ENCODE measurements around the gene WDR38.

The WDR38 gene

GRCh38 chr9:124859803-124860581, 6.7 kb downstream of the WDR38 start:
- DNase-seq = no peak

- DNase-seq = no peak
Observed at GRCh38 chr9:124860582-124861341, 7.5 kb downstream of the WDR38 start.

- DNase-seq = peak; percentile 62
Observed at GRCh38 chr9:124861342-124862229, 8.3 kb downstream of the WDR38 start, which contains the start of the genes ARPC5L and RPL35. Gene ARPC5L, plus strand, starts transcription at chr9:124862130. Its CDS starts 7,161 bp downstream, at chr9:124869291. Gene RPL35, minus strand, starts transcription at chr9:124861957. Its CDS starts 45 bp downstream, at chr9:124861912.

DNA sequence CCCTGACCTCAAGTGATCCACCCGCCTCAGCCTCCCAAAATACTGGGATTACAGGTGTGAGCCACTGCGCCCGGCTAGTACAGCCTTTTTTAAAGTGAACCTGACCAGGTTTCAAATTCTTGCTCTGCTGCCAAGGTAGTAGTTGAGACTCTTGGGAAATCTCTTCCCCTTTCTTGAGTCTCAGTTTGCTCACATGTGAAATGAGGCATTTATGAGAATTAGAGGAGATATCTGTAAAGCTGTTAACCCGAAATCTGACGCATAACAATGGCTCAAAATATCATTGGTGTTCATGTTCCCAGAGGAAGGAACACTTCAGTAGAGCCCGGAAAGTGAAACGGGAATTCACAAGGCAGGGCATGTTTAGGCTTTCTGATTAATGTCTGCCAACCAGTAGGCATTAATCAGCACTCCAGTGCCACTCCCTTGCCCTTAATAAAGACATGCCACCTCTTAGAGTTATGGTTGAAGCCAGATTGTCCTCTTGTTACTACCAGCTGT, 10.2 kb downstream of the WDR38 start:
- no peak for DNase-seq

DNA sequence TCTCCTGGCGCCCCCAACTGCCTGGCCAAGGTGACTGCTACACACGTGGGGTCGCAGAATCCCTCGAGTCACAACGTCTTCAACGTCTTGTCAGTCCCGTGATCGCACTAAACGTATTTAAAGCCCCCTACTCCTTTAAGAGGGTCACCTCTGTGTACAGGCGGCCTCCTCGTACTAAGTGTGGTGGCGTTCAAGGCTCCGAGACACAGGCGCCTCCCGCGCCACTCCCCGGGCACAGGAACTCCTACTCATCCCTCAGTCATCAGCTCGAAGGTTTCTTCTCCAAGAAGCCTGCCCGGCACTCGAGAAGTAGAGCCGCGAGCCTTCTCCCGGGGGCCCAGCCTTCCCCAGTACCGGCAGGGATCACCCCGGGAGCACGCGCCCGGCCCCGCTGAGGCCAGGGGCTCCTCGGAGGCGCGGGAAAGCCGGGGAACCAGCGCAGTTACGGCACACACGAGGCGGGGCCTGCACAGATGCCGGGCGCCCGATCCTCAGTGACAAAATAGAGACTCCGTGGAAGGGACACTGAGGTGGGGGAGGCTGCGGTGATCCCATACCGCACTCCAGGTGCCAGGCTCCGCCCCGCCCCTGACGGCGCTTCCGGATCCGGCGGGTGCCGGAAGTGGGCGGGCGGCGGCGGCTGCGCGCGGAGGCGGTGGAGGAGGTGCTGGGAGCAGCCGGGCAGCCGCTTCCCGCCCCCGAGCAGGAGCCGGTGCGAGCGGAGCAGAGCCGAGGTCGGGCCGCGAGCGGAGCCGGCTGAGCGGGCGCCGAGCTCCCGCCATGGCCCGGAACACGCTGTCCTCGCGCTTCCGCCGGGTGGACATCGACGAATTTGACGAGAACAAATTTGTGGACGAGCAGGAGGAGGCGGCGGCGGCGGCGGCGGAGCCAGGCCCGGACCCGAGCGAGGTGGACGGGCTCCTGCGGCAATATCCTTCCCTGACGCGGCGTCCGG, 15.5 kb downstream of the WDR38 start:
- DNase-seq = peak; percentile 35

GRCh38 chr9:124869466-124869985, 16.3 kb downstream of the WDR38 start:
- DNase-seq = no peak

- DNase-seq = no peak
Observed at GRCh38 chr9:124869986-124870560, 16.8 kb downstream of the WDR38 start.

GRCh38 chr9:124870723-124871122, 17.5 kb downstream of the WDR38 start:
- no peak for DNase-seq

- DNase-seq = no peak
Observed at GRCh38 chr9:124871156-124871561, 17.9 kb downstream of the WDR38 start.

DNA sequence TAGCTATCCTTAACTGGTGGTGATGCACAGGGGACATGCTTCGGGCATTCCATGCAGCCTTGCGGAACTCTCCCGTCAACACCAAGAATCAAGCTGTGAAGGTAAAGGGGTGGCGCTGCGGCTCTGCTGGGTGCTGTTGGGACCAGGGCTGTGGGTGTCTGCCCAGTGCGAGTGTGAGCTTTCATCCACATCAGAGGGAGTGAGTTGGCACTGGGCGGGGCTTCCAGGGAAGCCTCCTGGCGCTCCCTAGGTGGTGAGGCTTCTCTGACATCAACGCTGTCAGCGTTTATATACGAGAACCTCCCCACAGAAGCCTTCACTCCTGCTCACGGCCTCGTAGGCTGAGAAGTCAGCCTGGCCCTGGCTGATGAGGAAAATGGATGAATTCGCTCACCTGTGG, 20.4 kb downstream of the WDR38 start:
- DNase-seq = no peak

DNA sequence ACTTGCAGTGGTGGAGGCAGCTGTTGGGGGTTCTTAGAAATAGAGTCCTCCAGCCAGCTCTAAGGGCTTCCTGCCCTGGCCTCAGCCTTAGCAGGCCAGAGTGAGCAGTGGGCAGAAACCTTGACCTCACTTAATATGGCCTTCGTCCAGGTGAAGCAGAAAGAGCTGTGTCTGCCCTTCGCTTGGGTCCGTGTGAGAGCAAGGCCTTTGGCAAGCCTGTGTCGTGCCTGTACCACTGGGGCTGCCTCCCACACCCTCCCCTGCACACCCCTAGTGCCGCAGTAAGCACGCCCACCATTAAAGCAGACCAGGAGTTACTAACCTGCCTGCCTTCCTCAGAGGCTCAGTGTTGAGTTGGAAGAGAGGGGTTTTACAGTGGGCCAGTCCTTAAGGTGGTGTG, 22.2 kb downstream of the WDR38 start:
- DNase-seq = no peak

DNA sequence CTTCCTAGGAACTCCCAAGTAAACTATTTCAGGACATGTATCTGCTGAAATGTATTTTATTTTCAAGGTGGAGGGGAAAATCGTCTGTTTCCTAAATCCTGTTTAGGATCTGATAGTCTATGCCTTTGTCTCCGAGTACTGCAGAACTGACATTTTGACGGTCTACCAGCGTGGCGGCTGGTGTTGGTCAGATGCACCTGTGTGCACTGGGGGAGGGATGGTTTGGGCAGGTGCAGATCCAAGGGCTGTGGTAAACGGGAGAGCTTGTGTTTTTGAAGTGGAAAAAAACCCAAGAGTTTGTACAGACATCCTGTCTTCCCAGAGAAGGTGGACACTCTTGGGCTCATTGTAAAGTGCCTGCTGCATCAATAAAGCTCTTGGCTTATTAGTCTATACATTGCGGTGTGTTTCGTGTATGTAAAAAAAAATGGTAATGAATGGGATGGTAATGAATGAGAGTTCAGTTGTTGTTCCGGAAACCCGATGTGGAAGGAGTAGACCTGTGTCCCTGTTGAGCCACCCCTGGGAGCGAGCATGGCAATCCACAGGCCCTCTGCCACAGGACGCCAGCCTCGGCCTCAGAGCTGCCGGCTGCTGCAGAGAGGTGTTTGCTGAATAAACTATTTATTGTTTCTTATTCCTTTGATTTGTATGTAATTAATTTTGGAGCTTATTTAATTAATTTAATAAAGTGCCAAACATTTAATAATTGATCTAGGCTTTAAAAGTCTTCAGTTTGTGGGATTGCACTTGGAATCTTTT, 23.9 kb downstream of the WDR38 start:
- no peak for DNase-seq

GRCh38 chr9:124878021-124878420, 24.8 kb downstream of the WDR38 start:
- DNase-seq = no peak

GRCh38 chr9:124878518-124878917, 25.3 kb downstream of the WDR38 start:
- DNase-seq = no peak

DNA sequence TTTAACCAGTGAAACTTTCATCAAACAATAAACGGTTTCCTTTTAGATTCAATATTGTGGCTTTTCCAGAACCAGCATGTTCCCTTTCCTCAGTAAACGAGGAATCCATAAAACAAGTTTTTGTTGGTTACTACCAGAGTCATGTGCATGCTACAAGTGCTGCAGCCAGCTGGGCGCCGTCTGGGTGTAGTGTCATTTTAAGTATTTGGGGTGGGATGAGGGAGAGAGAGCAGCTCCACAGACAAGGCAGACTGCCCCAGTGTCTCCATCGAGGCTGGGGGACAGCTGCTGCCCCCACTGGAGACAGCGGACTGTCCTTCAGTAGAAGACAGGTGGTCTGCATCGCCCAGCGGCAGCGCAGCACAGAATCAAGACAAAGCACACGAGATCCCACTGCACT, 26.0 kb downstream of the WDR38 start:
- DNase-seq = no peak

DNA sequence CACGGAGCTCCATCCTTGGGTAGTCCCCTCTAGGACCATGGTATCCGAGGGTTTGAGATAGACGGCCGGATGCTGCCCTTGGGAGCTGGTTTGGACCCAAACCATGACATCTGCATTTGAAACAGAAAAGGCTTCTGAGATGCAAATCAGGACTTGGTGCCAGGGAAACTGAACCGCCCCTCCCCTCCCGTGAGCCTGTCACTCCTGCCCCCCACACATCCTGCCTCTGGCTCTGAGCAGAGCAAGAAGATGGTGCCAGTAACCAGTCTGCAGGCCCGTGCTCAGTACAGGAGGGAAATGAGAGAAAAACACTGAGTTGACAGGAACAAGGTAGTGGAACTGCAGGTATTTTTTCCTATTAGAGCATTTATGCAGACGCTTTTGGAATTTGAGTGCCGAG, 27.2 kb downstream of the WDR38 start:
- DNase-seq = no peak

DNA sequence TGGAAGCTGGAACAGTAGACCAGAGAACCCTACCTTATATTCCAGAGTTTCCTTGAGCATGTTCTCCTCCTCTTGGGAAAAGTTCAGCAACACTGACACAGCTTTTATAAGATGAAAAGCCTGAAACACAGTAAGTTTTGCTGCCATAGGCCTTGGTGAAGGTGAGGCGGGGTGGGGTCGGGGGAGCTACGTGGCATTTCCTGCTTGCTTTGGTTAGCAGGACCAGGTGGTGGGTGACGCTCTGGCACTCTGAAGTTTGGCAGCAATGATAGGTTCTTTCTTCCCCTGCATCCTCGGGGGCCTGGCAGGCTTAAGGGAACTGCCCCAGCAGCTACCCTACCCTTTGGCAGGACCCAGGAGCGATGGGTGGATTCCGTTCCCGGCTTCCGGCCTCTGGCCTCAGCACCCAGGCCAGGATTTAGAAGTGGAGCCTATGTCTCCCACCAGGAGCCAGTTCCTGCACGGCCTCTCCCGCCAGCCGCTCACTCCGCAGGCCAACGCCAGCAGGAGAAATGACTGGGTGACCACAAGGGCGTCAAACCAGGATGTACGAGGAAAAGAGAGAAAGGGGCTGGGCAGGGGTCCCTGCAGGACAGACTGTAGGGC, 28.0 kb downstream of the WDR38 start:
- DNase-seq = no peak

GRCh38 chr9:124882231-124882630, 29.0 kb downstream of the WDR38 start:
- DNase-seq = no peak

DNA sequence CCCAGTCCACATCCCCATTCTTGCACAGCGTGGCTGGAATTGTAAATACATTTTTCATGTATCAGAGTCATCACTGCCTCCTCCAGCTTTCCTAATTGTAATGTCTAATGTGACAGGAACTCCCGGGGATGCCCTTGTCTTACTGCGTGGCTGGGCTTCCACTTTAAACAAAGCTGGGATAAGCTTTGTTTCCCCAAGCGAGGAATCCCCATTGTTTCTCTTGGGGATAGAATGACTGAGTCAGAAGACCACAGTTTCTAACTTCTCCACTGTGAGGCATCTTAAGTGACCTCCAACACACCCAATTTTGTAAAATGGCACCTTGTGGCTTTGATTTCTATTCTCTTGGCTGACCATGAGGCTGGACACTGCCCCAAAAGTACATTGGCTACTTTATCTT, 31.1 kb downstream of the WDR38 start:
- no peak for DNase-seq

- DNase-seq = no peak
Observed at GRCh38 chr9:124885551-124885950, 32.3 kb downstream of the WDR38 start.

Measured in GOT3 (cell line).